Measurements from ENCODE around the gene RIOK1.
"Not testable (repeated sequence)": the region's sequence is repeated elsewhere in the genome, so short reads cannot be mapped to it uniquely, and the experiment has no call there.

Gene RIOK1

DNA sequence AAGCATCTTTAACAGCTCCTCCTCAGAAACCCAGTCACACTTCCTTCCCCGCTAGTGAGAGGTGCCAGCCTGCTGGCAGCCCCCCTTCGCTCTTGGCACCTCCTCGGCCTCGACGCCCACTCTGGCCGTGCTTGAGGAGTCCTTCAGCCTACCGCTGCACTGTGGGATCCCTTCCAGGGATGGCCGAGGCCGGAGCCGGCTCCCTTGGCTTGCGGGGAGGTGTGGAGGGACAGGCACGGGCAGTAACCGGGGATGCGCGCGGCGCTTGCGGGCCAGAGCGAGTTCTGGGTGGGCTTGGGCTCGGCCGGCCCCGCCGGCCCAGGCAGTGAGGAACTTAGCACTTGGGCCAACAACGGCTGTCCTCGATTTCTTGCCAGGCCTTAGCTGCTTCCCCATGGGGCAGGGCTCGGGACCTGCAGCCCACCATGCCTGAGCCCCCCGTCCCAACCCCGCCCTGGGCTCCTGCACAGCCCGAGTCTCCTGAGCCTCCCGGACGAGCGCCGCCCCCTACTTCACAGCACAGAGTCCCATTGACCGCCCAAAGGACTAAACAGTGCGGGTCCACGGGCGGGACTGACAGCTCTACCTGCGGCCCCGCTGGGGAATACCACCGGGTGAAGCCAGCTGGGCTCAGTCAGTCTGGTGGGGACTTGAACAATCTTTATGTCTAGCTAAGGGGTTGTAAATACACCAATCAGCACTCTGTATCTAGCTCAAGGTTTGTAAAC is 51.6 kb downstream of the RIOK1 start:
- DNase-seq, result no peak

DNA sequence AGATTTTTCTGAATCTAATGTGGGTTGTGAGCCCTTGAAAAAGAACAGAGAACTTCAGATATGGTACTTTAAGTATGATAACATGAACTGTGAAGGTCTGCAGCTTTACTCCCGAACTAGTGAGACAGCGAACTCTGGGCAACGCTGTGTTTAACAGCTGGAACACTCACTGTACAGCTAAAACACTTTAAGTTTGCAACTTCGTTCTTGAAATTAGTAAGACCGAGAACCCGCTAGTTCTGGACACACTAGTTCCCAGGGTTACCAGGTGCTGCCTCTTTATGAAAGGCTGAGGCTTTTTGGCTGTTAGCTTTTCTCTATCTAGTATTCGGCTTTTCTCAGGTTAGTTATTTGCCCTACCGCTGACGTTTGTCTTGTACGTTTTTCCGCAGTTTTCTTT is 52.9 kb downstream of the RIOK1 start:
- DNase-seq, result no peak

DNA sequence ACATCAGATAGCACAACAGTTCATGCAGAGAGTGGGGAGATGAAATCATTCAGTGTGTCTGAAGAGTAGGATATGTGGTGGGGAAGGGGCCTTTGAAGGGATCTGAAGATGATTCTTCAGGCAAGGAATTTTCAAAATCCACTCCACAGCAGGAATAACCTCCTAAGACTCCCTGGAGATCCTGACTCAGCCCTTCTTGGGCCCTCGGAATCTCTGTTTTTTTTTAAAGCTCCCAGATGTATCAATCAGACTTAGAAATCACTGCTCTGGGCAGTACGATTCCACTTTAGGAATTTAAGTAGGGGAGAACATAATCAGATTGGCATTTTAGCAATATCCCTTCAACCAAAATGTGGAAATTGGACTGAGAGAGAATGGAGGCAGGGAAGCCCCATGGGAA is 55.5 kb downstream of the RIOK1 start:
- no peak for DNase-seq

DNA sequence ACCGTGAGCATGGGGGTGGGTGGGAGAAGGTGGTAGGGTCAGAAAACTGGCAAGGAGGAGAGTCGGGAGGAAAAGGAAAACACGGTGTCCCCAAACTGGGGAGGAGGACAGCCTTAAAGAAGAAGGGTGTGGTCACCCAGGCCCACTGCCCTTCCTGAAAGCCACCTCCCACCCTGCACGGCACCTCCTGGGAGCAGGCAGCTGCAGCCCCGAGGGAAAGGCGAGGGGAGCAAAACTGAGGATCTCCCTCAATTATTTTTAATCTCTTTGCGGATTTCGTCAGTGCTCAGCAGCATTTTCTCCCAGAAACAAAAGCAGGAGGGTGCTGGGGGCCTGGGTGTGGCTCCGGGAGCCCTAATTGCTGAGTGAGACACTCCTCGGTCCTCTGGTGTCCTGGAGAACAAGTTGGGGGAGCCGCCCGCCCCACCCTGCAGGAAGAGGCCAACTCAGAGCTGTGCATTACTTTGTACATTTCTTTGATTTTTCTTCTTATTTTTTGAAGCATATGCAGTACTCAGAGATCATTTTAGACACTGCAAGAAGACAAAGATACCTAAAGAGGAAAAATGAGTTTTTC is 56.4 kb downstream of the RIOK1 start:
- no peak for DNase-seq

DNA sequence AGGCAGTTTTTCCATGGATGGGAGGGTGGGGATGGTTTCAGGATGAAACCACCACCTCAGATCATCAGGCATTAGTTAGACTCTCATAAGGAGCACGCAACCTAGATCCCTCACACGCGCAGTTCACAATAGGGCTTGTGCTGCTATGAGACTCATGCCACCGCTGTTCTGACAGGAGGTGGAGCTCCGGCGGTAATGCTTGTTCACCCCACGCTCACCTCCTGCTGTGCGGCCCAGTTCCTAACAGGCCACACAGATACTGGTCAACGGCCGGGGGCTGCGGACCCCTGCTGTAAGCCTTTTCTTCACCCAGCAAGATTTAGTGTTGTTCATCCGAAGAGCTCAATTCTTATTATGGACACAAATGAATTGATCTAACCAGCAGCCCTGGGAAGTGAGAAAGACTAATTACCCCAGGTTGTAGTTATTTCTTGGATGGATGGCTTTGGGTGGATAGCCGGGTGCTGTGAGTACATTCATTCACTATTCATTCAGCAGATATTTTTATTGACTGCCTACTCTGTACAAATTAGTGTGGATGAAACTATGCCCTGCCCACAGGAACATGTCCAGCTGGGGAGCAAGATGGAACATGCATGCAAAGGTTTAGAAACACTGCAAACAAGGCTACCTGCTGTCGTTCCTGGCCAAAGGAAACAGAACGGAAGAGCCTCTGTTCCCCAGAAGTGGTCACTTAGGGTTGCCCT is 57.2 kb downstream of the RIOK1 start:
- DNase-seq, result no peak

DNA sequence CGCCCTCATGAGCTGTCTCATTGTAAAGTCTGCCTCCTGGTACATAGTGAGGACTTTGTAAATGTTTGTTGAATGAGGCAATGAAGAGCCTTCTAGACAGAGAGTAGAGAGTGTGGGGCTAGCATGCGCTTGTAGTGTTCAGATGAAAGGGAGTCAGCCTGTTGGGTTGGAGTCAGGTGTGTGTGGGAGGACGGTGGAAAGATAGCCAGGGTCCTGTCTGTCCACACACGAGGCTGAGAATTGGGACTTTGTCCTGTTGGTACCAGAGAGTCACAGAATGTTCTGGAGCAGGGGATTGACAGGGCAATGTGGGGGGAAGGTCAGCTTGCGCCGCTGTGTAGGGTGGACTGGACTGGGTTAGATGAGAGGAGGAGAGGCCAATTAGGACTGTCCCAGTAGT is 58.6 kb downstream of the RIOK1 start:
- no peak for DNase-seq

DNA sequence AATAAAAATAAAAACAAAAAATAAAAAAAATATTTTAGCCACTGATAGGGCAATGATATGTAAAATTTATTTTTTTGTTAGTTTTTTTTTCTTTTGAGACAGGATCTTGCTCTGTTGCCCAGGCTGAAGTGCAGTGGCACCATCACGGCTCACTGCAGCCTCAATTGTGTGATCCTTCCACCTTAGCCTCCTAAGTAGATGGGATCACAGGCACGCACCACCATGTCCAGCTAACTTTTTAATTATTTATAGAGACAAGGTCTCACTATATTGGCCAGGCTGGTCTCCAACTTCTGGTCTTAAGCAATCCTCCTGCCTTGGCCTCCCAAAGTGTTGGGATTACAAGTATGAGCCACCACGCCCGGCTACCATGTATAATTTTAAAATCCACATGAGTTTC is 59.4 kb downstream of the RIOK1 start:
- DNase-seq, result no peak

DNA sequence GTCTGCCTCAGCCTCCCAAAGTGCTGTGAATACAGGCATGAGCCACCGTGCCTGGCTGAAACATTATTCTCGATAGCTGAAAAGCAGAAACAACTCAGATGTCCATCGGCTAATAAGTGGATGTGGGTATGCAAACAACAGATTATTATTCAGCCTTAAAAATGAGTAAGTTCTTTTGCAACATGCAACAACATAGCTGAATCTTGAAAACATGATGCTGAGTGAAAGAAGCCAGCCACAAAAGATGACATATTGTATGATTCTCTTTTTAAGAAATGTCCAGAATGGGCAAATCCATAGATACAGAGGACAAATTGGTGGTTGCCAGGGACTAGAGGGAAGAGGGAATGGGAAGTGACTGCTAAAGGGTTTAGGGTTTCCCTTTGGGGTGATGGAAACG is 61.7 kb downstream of the RIOK1 start:
- DNase-seq, result peak in 2 of 4 experiments; percentile 18 to 19

DNA sequence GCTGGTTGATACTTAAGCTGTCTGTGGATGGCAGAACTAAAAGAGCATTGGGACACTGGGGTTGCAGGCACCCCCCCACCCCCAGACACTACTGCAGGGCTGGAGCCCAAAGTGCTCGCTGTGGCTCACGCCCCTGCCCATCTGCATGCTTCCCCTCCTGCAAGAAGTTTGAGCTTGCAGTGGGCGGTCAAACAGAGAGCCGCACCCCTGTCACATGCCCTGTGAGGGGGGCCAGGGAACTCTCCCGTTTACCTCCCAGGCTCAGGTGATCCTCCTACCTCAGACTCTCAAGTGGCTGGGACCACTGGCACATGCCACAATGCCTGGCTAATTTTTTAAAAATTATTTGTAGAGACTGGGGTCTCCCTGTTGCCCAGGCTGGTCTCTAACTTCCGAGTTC is 63.3 kb downstream of the RIOK1 start:
- no peak for DNase-seq

DNA sequence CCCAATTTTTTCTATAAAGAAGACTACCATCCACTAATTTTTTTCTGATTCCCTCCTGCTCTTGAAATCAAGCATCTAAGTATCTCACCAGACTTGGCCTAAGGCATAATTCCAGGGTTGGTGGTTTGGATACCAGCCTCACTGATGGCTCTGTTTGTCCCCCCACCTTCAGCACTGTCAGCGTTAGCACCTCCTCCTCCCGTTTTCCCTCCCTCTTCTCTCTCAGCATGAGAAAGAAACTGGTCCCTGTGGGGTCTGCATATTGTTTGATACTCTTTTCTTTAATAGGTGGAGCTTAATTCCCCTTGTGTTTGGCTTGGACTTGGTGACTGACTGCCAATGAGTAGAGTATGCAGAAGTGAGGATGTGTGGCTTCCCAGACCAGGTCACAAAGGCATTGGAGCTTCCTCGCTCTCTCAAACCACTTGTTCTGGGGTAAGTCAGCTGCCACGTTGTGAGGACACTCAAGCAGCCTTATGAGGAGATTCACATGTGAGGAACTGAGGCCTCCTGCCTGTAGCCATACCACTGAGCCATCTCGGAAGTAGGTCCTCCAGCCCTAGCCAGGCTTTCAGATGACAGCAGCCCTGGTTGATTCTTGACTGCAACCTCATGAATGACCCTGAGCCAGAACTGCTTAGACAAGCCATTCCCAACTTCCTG is 65.2 kb downstream of the RIOK1 start:
- peak; percentile 28 to 58 (median 50) for DNase-seq

DNA sequence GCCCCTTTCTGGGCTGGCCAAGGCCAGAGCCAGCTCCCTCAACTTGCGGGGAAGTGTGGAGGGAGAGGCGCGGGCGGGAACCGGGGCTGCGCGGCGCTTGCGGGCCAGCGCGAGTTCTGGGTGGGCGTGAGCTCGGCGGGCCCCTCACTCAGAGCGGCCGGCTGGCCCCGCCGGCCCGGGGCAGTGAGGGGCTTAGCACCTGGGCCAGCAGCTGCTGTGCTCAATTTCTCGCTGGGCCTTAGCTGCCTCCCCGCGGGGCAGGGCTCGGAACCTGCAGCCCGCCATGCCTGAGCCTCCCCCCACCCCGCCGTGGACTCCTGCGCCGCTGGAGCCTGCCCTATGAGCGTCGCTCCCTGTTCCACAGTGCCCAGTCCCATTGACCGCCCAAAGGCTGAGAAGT is 66.7 kb downstream of the RIOK1 start:
- not testable (repeated sequence) for DNase-seq

DNA sequence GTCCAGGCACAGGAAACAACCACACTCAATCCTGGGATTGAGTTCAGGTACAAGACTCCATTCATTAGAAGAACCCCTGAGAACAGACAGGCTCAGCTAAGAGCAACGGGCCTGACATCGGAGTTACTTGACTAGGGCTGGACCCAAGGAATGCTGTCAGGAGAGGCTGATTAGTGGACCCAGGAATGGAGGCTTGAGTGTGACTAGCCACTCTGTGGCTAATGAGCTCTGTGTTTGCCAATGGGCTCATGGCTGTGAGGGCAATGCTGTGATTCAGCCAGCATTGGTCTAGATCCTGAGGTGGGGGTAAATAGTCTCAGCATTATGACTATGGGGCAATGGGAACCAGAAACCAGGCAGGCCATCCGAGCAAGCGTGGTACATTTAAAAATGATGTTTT is 71.8 kb downstream of the RIOK1 start:
- no peak for DNase-seq

DNA sequence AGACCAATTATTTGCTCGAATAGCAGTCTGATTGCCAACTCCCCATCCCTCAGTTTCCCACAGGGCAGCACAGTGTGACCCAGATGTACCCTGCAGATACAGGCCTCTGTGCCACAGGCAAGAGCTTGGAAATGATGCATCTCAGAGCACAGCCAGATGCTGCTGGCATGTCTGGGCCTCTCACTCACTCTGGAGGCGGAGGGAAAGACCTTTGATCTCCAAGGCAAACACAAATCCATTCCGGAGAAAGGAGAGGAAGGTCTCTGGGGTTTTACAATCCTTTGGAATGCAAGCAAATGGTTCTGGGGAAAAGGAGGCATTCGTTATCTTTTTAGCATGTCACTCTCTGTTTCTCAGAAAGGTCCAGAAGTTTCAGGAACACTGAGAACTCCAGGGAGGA is 74.2 kb downstream of the RIOK1 start:
- no peak for DNase-seq

DNA sequence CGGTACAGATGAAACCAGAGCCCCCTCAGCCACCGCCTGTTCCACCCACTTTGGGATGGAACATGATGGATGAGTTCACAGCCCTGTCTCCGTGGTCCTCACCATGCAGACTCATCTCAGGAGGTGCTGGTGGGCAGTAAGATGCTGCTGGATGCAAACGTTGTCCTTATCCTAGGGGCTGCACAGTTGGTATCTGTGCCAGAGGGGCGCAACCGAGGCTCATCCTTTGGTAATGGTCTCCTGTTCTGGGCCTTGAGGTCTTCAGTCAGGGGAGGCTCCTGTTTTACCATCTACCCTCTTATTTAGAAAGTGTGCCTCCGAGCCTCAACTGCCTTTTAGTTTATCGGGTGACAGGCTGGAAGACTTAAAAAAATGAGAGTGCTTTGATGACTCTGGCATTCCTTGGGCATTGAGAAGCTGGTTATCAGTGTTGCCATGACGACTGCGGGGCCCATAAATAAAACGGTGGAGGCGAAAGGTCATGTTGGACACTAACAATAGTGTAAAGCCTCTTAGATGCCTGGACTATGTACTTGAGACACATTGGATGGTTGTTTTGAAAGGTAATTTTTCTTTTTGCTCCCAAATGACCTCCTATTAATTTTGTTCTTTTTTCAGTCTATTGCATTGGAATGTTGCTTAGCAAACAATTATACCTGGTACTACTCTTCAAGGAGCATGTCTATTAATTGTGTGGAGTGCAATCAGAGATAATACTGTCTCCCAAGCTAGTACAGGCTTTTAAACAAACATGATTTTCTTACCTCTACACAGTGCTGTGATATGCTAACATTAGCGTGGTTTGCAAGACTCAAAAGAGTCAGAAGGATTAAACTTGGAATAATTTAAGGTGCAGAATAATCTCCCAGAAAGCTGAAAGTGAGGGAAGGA is 77.6 kb downstream of the RIOK1 start:
- DNase-seq, result no peak
